Activated effector memory CD4-positive, alpha-beta T cell treated with anti-CD3 and anti-CD28 coated beads, Interleukin-2, amount 50 U/mL, for 16 hours (primary cell): ENCODE measurements around the gene ZNF784.

Experiments
- DNase-seq: peaks from one replicate; pipeline ENCODE4 v3.0.0-alpha.2; 2020

Gene ZNF784

GRCh38 chr19:55656552-55656951, 32.2 kb upstream of the ZNF784 start:
- DNase-seq = no peak

GRCh38 chr19:55655648-55656040, 31.3 kb upstream of the ZNF784 start:
- no peak for DNase-seq

GRCh38 chr19:55654868-55655647, 30.7 kb upstream of the ZNF784 start, which contains the start of gene U2AF2:
Gene U2AF2, plus strand, starts transcription at chr19:55655035. Its CDS starts 70 bp downstream, at chr19:55655105.
- peak; percentile 98 for DNase-seq

GRCh38 chr19:55654323-55654867, 30.0 kb upstream of the ZNF784 start:
- DNase-seq = peak; percentile 99

GRCh38 chr19:55653651-55654322, 29.4 kb upstream of the ZNF784 start:
- peak; percentile 100 for DNase-seq

GRCh38 chr19:55652311-55653128, 28.2 kb upstream of the ZNF784 start:
- DNase-seq = no peak

- no peak for DNase-seq
Measured at GRCh38 chr19:55651236-55651635, 26.9 kb upstream of the ZNF784 start.

- DNase-seq = no peak
Measured at GRCh38 chr19:55650602-55651230, 26.4 kb upstream of the ZNF784 start.

GRCh38 chr19:55650126-55650557, 25.8 kb upstream of the ZNF784 start:
- DNase-seq = no peak

GRCh38 chr19:55649268-55650125, 25.1 kb upstream of the ZNF784 start:
- no peak for DNase-seq

GRCh38 chr19:55648585-55649267, 24.4 kb upstream of the ZNF784 start:
- DNase-seq = no peak

- DNase-seq = peak; percentile 78
Measured at GRCh38 chr19:55647732-55648584, 23.6 kb upstream of the ZNF784 start, which contains the start of gene CCDC106. Gene CCDC106, plus strand, starts transcription at chr19:55648212. Its CDS starts 835 bp downstream, at chr19:55649047.

- DNase-seq = no peak
Measured at GRCh38 chr19:55646889-55647731, 22.7 kb upstream of the ZNF784 start.

GRCh38 chr19:55645512-55645881, 21.1 kb upstream of the ZNF784 start:
- DNase-seq = no peak

- no peak for DNase-seq
Measured at GRCh38 chr19:55644842-55645511, 20.6 kb upstream of the ZNF784 start.

- no peak for DNase-seq
Measured at GRCh38 chr19:55644191-55644833, 19.9 kb upstream of the ZNF784 start.

- no peak for DNase-seq
Measured at GRCh38 chr19:55643887-55644176, 19.5 kb upstream of the ZNF784 start.
